Neuronal stem cell (in vitro differentiated cells): Measurements from ENCODE around the gene TXK.

ENCODE experiments used
- DNase-seq: peaks from one replicate; pipeline ENCODE4 v3.0.0-alpha.2; 2013; ENCODE audit warnings: low spot score
- H2AFZ ChIP-seq: one replicate; pipeline ENCODE4 v1.6.1; 2013; ENCODE audit warnings: mild to moderate bottlenecking, low read length, inconsistent platforms
- H2AK5ac ChIP-seq: 2 replicates; pipeline ENCODE4 v1.6.1; 2013; ENCODE audit warnings: low read depth, mild to moderate bottlenecking, inconsistent platforms, low read length, moderate library complexity, mixed read lengths
- H2BK120ac ChIP-seq: 2 replicates; pipeline ENCODE4 v1.6.1; 2013; ENCODE audit warnings: low read depth, mild to moderate bottlenecking, inconsistent platforms, low read length, moderate library complexity, mixed read lengths
- H2BK12ac ChIP-seq: one replicate; pipeline ENCODE4 v1.6.1; 2013; ENCODE audit warnings: low read length, inconsistent platforms
- H2BK15ac ChIP-seq: 2 replicates; pipeline ENCODE4 v1.6.1; 2013; ENCODE audit warnings: mild to moderate bottlenecking, low read length, inconsistent platforms, mixed read lengths
- H2BK5ac ChIP-seq: one replicate; pipeline ENCODE4 v1.6.1; 2013; ENCODE audit warnings: inconsistent platforms, mild to moderate bottlenecking, low read length, moderate library complexity
- H3K14ac ChIP-seq: one replicate; pipeline ENCODE4 v1.6.1; 2013; ENCODE audit warnings: low read length, inconsistent platforms
- H3K18ac ChIP-seq: 2 replicates; pipeline ENCODE4 v1.6.1; 2013; ENCODE audit warnings: low read length, inconsistent platforms
- H3K23ac ChIP-seq: 2 replicates; pipeline ENCODE4 v1.6.1; 2013; ENCODE audit warnings: low read depth, mild to moderate bottlenecking, mixed read lengths, low read length, inconsistent platforms; ENCODE audit not compliant: poor library complexity
- H3K27ac ChIP-seq: replicated peaks from 3 replicates; pipeline ENCODE4 v1.5.1; 2013; ENCODE audit warnings: low read length, inconsistent platforms
- H3K27me3 ChIP-seq, 3 experiments: 2 replicates each; pipeline ENCODE4 v1.6.1; 2013; ENCODE audit warnings: low read length in 3 of 3, mild to moderate bottlenecking in 2 of 3, inconsistent platforms in 1 of 3, low read depth in 1 of 3, mixed read lengths in 1 of 3, moderate library complexity in 1 of 3; ENCODE audit not compliant: control insufficient read depth in 3 of 3, insufficient read depth in 3 of 3
- H3K36me3 ChIP-seq, 2 donors: replicated peaks in 1 of 2; 2 replicates each; pipeline ENCODE4 v1.6.1; 2013; ENCODE audit warnings: low read length in 2 of 2; ENCODE audit not compliant: control insufficient read depth in 2 of 2, insufficient read depth in 2 of 2
- H3K4ac ChIP-seq: 2 replicates; pipeline ENCODE4 v1.6.1; 2013; ENCODE audit warnings: inconsistent platforms, mild to moderate bottlenecking, low read length, moderate library complexity
- H3K4me1 ChIP-seq, 2 donors: 1 replicate in 1 of 2; 2 replicates in 1 of 2; pipeline ENCODE4 v1.6.1; 2013; ENCODE audit warnings: low read length in 2 of 2, low read depth in 1 of 2; ENCODE audit not compliant: control insufficient read depth in 2 of 2, insufficient read depth in 1 of 2
- H3K4me2 ChIP-seq: one replicate; pipeline ENCODE4 v1.6.1; 2013; ENCODE audit warnings: mild to moderate bottlenecking, low read length, inconsistent platforms; ENCODE audit not compliant: insufficient read depth, poor library complexity, severe bottlenecking
- H3K4me3 ChIP-seq, 2 donors: 2 replicates each; pipeline ENCODE4 v1.5.1; 2013; ENCODE audit warnings: low read length in 2 of 2, mild to moderate bottlenecking in 2 of 2, inconsistent platforms in 1 of 2, moderate library complexity in 1 of 2
- H3K79me1 ChIP-seq: one replicate; pipeline ENCODE4 v1.6.1; 2013; ENCODE audit warnings: low read depth, mild to moderate bottlenecking, inconsistent platforms, low read length, moderate library complexity
- H3K9ac ChIP-seq: one replicate; pipeline ENCODE4 v1.6.1; 2013; ENCODE audit warnings: mild to moderate bottlenecking, low read depth, low read length, inconsistent platforms; ENCODE audit not compliant: poor library complexity
- H3K9me3 ChIP-seq, 2 donors: replicated peaks in 1 of 2; 2 replicates each; pipeline versions ENCODE3 to v1.6.1; 2013; ENCODE audit warnings: low read length in 2 of 2, mild to moderate bottlenecking in 2 of 2, inconsistent platforms in 1 of 2, low read depth in 1 of 2, mixed read lengths in 1 of 2, moderate library complexity in 1 of 2; ENCODE audit not compliant: control insufficient read depth in 2 of 2, insufficient read depth in 1 of 2
- H4K8ac ChIP-seq: one replicate; pipeline ENCODE4 v1.6.1; 2013; ENCODE audit warnings: low read depth, mild to moderate bottlenecking, inconsistent platforms, low read length, moderate library complexity
- H4K91ac ChIP-seq: one replicate; pipeline ENCODE4 v1.6.1; 2013; ENCODE audit warnings: low read length, low read depth, mild to moderate bottlenecking, inconsistent platforms; ENCODE audit not compliant: poor library complexity
- WGBS, 2 donors: extraction: QIAGEN DNeasy Blood & Tissue Kit; methylation state at CpG; one replicate each; pipeline ENCODE4 v1.1.7; 2013; ENCODE audit warnings: missing lambda C conversion rate in 2 of 2, mixed read lengths in 1 of 2; ENCODE audit not compliant: insufficient read length in 2 of 2, insufficient replicate concordance in 1 of 2; ENCODE audit errors: extremely low coverage in 2 of 2; 5-methylcytosine and 5-hydroxymethylcytosine counted together

The TXK gene

DNA sequence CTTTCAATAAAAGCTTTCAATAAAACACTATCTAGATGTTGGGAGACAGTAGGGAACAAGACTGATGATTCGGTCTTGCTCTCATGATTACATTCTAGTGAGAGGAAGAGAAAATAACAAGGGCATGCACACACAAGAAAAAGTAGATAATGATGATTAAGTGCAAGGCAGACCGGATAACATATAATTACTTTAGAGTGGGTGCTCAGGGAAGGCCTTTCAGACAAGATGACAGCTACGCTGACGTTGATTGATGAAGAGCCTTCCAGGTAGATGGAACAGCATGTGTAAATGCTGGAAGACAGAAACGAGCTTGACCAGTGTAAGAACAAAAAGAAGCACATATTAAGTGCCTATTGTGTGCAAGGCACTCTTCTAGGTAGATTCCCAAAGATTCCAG lies 43.4 kb downstream of the TXK start:
- Histone ChIP-seq H2BK5ac (no peak overlapping the region), H3K4ac (no peak overlapping the region), H3K9ac (no peak overlapping the region), H3K4me2 (no peak overlapping the region), H3K79me1 (no peaks in the 10 kb centered on the region), H2AK5ac (no peak overlapping the region), H3K9me3 (no peaks in the 10 kb centered on the region), H2AFZ (no peak overlapping the region), H4K91ac (no peak overlapping the region), H3K27me3 (no peaks in the 10 kb centered on the region), H2BK12ac (no peak overlapping the region), H3K14ac (no peak overlapping the region), H4K8ac (no peak overlapping the region), H3K36me3 (no peaks in the 10 kb centered on the region), H3K4me3 (no peak overlapping the region), H3K4me1 (peaks cover 0 to 1% of the 10 kb centered on the region in 2 donors), H2BK15ac (no peak overlapping the region), H3K18ac (no peak overlapping the region), H3K27ac (no peak overlapping the region), H2BK120ac (no peak overlapping the region), H3K23ac (no peak overlapping the region)
- DNase-seq: no peak
- WGBS, 2 donors: no CpG with 5 or more reads among the region's 5 CpGs

- Histone ChIP-seq H3K36me3 (no peaks in the 10 kb centered on the region), H3K14ac (no peak overlapping the region), H2AK5ac (no peak overlapping the region), H3K9me3 (no peaks in the 10 kb centered on the region), H3K4me3 (no peak overlapping the region), H2BK15ac (no peak overlapping the region), H3K9ac (no peak overlapping the region), H2BK5ac (no peak overlapping the region), H3K79me1 (no peaks in the 10 kb centered on the region), H4K8ac (no peak overlapping the region), H3K27me3 (no peaks in the 10 kb centered on the region), H4K91ac (no peak overlapping the region), H2BK12ac (no peak overlapping the region), H3K23ac (no peak overlapping the region), H3K4me1 (no peaks in the 10 kb centered on the region), H3K4me2 (no peak overlapping the region), H3K27ac (no peak overlapping the region), H2BK120ac (no peak overlapping the region), H2AFZ (no peak overlapping the region), H3K18ac (no peak overlapping the region), H3K4ac (no peak overlapping the region)
- DNase-seq: no peak
- WGBS, 2 donors: no CpG with 5 or more reads among the region's 8 CpGs
These were observed 48.0 kb downstream of the TXK start for GRCh38 chr4:48085821-48086589.

DNA sequence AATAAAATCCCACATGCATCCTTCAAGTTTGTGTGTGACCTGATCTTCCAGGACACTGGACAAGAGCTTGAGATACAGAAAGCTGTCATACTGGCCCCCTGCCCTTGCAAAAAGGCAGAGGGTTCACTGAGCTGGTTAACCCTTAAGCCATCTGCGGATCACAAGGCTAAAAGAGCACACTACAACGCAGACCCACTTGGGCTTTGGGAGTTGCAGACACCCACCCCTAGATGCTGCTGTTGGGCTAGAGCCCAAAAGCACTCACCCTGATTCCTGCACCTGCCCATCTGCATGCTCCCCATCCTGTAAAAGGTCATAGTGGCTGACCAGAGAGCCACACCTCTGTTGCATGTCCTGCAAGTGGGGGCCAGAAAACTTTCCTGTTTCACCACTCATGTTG lies 51.1 kb downstream of the TXK start:
- DNase-seq: no peak
- WGBS, 2 donors: no CpG with 5 or more reads among the region's 2 CpGs

DNA sequence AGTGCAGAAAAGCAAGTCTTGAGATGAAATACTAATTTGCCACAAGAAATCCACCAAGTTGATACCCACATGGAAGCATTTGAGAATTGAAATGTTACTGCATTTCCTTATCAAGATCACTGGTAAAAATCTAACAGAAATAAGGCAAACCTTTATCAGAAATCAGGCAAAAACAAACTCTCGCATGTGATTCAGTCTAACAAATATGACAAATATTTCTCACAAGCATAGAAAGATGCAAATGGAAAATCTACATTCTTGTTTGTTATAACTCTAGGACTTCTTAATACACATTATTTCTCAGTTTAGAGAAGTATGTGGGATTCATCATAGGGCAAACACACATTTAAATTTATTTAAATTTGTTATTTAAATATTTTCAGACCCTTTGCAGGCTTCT lies 52.9 kb downstream of the TXK start:
- H2AK5ac ChIP-seq: no peak overlapping the region
- no peak overlapping the region for H3K9ac ChIP-seq
- no CpG with 5 or more reads among the region's 1 CpG for WGBS, 2 donors
- H3K4me2 ChIP-seq: no peak overlapping the region
- H3K4me1 ChIP-seq: no peaks in the 10 kb centered on the region
- H3K23ac ChIP-seq: no peak overlapping the region
- no peak overlapping the region for H2BK5ac ChIP-seq
- no peak overlapping the region for H3K27ac ChIP-seq
- no peaks in the 10 kb centered on the region for H3K9me3 ChIP-seq
- no peaks in the 10 kb centered on the region for H3K79me1 ChIP-seq
- no peak overlapping the region for H3K4ac ChIP-seq
- H4K8ac ChIP-seq: no peak overlapping the region
- no peak overlapping the region for H2BK15ac ChIP-seq
- H4K91ac ChIP-seq: no peak overlapping the region
- H3K27me3 ChIP-seq: no peaks in the 10 kb centered on the region
- H3K18ac ChIP-seq: no peak overlapping the region
- DNase-seq: no peak
- H2BK12ac ChIP-seq: no peak overlapping the region
- no peak overlapping the region for H3K4me3 ChIP-seq
- no peak overlapping the region for H3K14ac ChIP-seq
- H2AFZ ChIP-seq: no peak overlapping the region
- H2BK120ac ChIP-seq: no peak overlapping the region
- no peaks in the 10 kb centered on the region for H3K36me3 ChIP-seq

More for the DNA sequence above, 51.1 kb downstream of the TXK start:
- Histone ChIP-seq H3K79me1 (no peaks in the 10 kb centered on the region), H4K8ac (no peak overlapping the region), H3K4ac (no peak overlapping the region), H3K4me1 (no peaks in the 10 kb centered on the region), H3K4me3 (no peak overlapping the region), H2BK5ac (no peak overlapping the region), H2AFZ (no peak overlapping the region), H3K27ac (no peak overlapping the region), H2AK5ac (no peak overlapping the region), H3K23ac (no peak overlapping the region), H2BK15ac (no peak overlapping the region), H3K27me3 (no peaks in the 10 kb centered on the region), H3K36me3 (no peaks in the 10 kb centered on the region), H3K4me2 (no peak overlapping the region), H3K9ac (no peak overlapping the region), H3K18ac (no peak overlapping the region), H2BK120ac (no peak overlapping the region), H3K9me3 (no peaks in the 10 kb centered on the region), H4K91ac (no peak overlapping the region), H2BK12ac (no peak overlapping the region), H3K14ac (no peak overlapping the region)
